Heart right ventricle (tissue), 16 donors: ENCODE measurements around the gene CALB2. TPM values are rescaled to one million over a fixed set of nuclear protein-coding genes. Genes with fewer than 3 reads are reported as not detected.

ENCODE experiments used
- ATAC-seq, 8 donors: fragments of 200-7000 bp; cut with Tn5 transposase; one replicate each; pipeline ENCODE4 v1.9.1; 2020; ENCODE audit warnings: mild to moderate bottlenecking in 8 of 8, moderate library complexity in 8 of 8, moderate number of reproducible peaks in 1 of 8
- DNase-seq, 2 donors: peaks; one replicate each; pipeline ENCODE4 v3.0.0-alpha.2; 2020
- H3K27ac ChIP-seq, 10 donors: fragments of 200-600 bp; sonication (generic) in 2 of 10; one replicate each; pipeline versions ENCODE4 v1.5.0 to v1.8.0; 2020 to 2022; ENCODE audit warnings: mild to moderate bottlenecking in 3 of 10
- H3K27me3 ChIP-seq, 7 donors: fragments of 200-600 bp; one replicate each; pipeline ENCODE4 v1.8.0; 2021 to 2022; ENCODE audit warnings: mild to moderate bottlenecking in 2 of 7
- H3K36me3 ChIP-seq, 9 donors: fragments of 200-600 bp; sonication (generic) in 1 of 9; one replicate each; pipeline versions ENCODE4 v1.5.0 to v1.8.0; 2020 to 2022; ENCODE audit warnings: mild to moderate bottlenecking in 2 of 9
- H3K4me1 ChIP-seq, 9 donors: fragments of 200-600 bp; sonication (generic) in 1 of 9; one replicate each; pipeline versions ENCODE4 v1.5.0 to v1.8.0; 2020 to 2022; ENCODE audit warnings: mild to moderate bottlenecking in 4 of 9
- H3K4me3 ChIP-seq, 10 donors: fragments of 200-600 bp; sonication (generic) in 2 of 10; one replicate each; pipeline versions ENCODE4 v1.5.0 to v1.8.0; 2020 to 2022; ENCODE audit warnings: mild to moderate bottlenecking in 7 of 10, moderate library complexity in 2 of 10
- H3K9me3 ChIP-seq, 11 donors: fragments of 200-600 bp in 10 of 11; sonication (generic) in 2 of 11; one replicate each; pipeline versions ENCODE4 v1.5.0 to v1.8.0; 2013 to 2022; ENCODE audit warnings: mild to moderate bottlenecking in 2 of 11, control low read depth in 1 of 11, moderate library complexity in 1 of 11
- WGBS, 2 donors: extraction: QIAGEN DNeasy Blood & Tissue Kit; methylation state at CpG; one replicate each; pipeline ENCODE4 v1.1.7; 2013; ENCODE audit warnings: inconsistent platforms in 1 of 2; 5-methylcytosine and 5-hydroxymethylcytosine counted together
- intact Hi-C, 10 donors: fragments of 100-400 bp; cut with DNase I; formaldehyde crosslinking; loops; one replicate each; pipeline versions ENCODE4 v1.11.1 to v1.14.2; 2022
- polyA plus RNA-seq, 2 donors: library from polyadenylated mRNA; stranded (reverse); fragments of 200-250 nt; gene quantifications; one replicate each; pipeline ENCODE4 v1.2.3, GENCODE V29; 2013
- total RNA-seq, 10 donors: library from RNA; stranded (reverse); fragmentation: NEBNext Ultra II Directional in 3 of 10; extraction: Animal tissue kit (Norgen Biotek cat#: 25700) in 3 of 10; gene quantifications; one replicate each; pipeline versions ENCODE4 v1.2.1 to v1.2.4, GENCODE V29; 2021 to 2023
- TF ChIP-seq, protein P1 (sequence below), 9 donors: fragments of 200-600 bp; sonication (generic) in 2 of 9; IDR thresholded peaks; one replicate each; pipeline versions ENCODE4 v1.5.0 to v1.8.0; 2021 to 2022; ENCODE audit warnings: antibody characterized with exemption in 9 of 9, mild to moderate bottlenecking in 5 of 9, moderate library complexity in 1 of 9
- donor health status: Arrhythmogenic right ventricular cardiomyopathy.
- donor health status: ischemic (EF 13 %, LVEDD 7.1; RV severe dilation, severe dysfunction).
- donor health status: healthy with polysubstance abuse.
- donor health status: DM: no; HTN: yes; CAD: no.
- donor health status: DM: no; HTN: no; CAD: no.
- donor health status: ischemic (EF 25% LVEDD 6.9; RV normal size, moderate dysfunction).
- donor health status: ischemic (EF 25% LVEDD 5.7; RV mildly dilated, moderate dysfunction).
- donor health status: healthy.
- donor health status: DM: yes; HTN: yes; CAD: no.
- donor health status: Ischemic cardiomyopathy.
- donor health status: ischemic (EF 35%, LVEDD 5.7; RV mildly dilated, moderate dysfunction).
- donor health status: nonischemic (EF 11% LVEDD 7.7; RV severe dilation, severe dysfunction).
- donor health status: DM: yes; HTN: yes; CAD: no.
- donor health status: PGD.
- donor health status: ischemic (EF 29% LVEDD 5.4; RV normal size, mild dysfunction).
- donor health status: nonischemic (EF 23%, LVEDD 6.1; RV moderate dilation, normal function).

The CALB2 gene
- total and polyA plus RNA-seq, 12 donors, result 0.16 to 3.7 (median 1.2) TPM; not detected in 3

- TF ChIP-seq, protein P1, sequence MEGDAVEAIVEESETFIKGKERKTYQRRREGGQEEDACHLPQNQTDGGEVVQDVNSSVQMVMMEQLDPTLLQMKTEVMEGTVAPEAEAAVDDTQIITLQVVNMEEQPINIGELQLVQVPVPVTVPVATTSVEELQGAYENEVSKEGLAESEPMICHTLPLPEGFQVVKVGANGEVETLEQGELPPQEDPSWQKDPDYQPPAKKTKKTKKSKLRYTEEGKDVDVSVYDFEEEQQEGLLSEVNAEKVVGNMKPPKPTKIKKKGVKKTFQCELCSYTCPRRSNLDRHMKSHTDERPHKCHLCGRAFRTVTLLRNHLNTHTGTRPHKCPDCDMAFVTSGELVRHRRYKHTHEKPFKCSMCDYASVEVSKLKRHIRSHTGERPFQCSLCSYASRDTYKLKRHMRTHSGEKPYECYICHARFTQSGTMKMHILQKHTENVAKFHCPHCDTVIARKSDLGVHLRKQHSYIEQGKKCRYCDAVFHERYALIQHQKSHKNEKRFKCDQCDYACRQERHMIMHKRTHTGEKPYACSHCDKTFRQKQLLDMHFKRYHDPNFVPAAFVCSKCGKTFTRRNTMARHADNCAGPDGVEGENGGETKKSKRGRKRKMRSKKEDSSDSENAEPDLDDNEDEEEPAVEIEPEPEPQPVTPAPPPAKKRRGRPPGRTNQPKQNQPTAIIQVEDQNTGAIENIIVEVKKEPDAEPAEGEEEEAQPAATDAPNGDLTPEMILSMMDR (IDR thresholded peaks at IDR 0.05), result no peak
- intact Hi-C loops, result no loop called here
- WGBS, 2 donors, result 62 to 73% methylated on average over 2 of the region's 2 CpGs
- ATAC-seq (no peak), DNase-seq (no peak)
- H3K4me3 ChIP-seq, result no peak overlapping the region
- peaks cover 0 to 15% (median 0%) of the 10 kb centered on the region in 11 donors for H3K9me3 ChIP-seq
- H3K36me3 ChIP-seq, result no peaks in the 10 kb centered on the region
- H3K4me1 ChIP-seq, result no peaks in the 10 kb centered on the region
- H3K27me3 ChIP-seq, result peaks cover 7 to 78% (median 52%) of the 10 kb centered on the region in 7 donors
- H3K27ac ChIP-seq, result no peak overlapping the region
Measured at GRCh38 chr16:71428883-71429282, 70.4 kb downstream of the CALB2 start.

- peaks cover 0 to 15% (median 0%) of the 10 kb centered on the region in 11 donors for H3K9me3 ChIP-seq
- H3K27ac ChIP-seq, result no peak overlapping the region
- no peak for ATAC-seq
- no peak for DNase-seq
- TF ChIP-seq, protein P1 (IDR thresholded peaks at IDR 0.05), result no peak
- no peak overlapping the region for H3K4me3 ChIP-seq
- no peaks in the 10 kb centered on the region for H3K36me3 ChIP-seq
- 72 to 84% methylated on average over 3 of the region's 3 CpGs for WGBS, 2 donors
- no peaks in the 10 kb centered on the region for H3K4me1 ChIP-seq
- intact Hi-C loops, result no loop called here
- H3K27me3 ChIP-seq, result peaks cover 7 to 71% (median 45%) of the 10 kb centered on the region in 7 donors
Measured at GRCh38 chr16:71429581-71429980, 71.1 kb downstream of the CALB2 start.

GRCh38 chr16:71430744-71431143, 72.2 kb downstream of the CALB2 start:
- H3K9me3 ChIP-seq, result peaks cover 0 to 15% (median 0%) of the 10 kb centered on the region in 11 donors
- peaks cover 4 to 65% (median 34%) of the 10 kb centered on the region in 7 donors for H3K27me3 ChIP-seq
- no peak for DNase-seq

GRCh38 chr16:71431176-71431575, 72.7 kb downstream of the CALB2 start:
- WGBS, 2 donors, result 83% methylated on average over 14 of the region's 14 CpGs
- Histone ChIP-seq H3K27ac (no peak overlapping the region), H3K36me3 (no peaks in the 10 kb centered on the region), H3K4me3 (no peak overlapping the region), H3K9me3 (peaks cover 0 to 15% (median 0%) of the 10 kb centered on the region in 11 donors), H3K4me1 (no peaks in the 10 kb centered on the region), H3K27me3 (peaks cover 0 to 60% (median 30%) of the 10 kb centered on the region in 7 donors)
- intact Hi-C loops, result no loop called here
- no peak for ATAC-seq
- TF ChIP-seq, protein P1 (IDR thresholded peaks at IDR 0.05), result no peak
- no peak for DNase-seq

More at GRCh38 chr16:71430744-71431143, 72.2 kb downstream of the CALB2 start:
- Histone ChIP-seq H3K27ac (no peak overlapping the region), H3K36me3 (no peaks in the 10 kb centered on the region), H3K4me3 (no peak overlapping the region), H3K4me1 (no peaks in the 10 kb centered on the region)
- TF ChIP-seq, protein P1 (IDR thresholded peaks at IDR 0.05), result no peak
- intact Hi-C loops, result no loop called here
- 43 to 50% methylated on average over 6 of the region's 6 CpGs for WGBS, 2 donors
- no peak for ATAC-seq
